Omental fat pad (tissue), 4 donors: ENCODE measurements around the gene CDC14A. TPM values are rescaled to one million over a fixed set of nuclear protein-coding genes. Genes with fewer than 3 reads are reported as not detected.

Experiments used
- ATAC-seq: fragments of 150-250 bp; one replicate; pipeline ENCODE4 v1.9.1; 2016; ENCODE audit warnings: mild to moderate bottlenecking, moderate library complexity; ENCODE audit not compliant: low FRiP score
- DNase-seq: peaks from one replicate; pipeline ENCODE4 v3.0.0-alpha.2; 2019; ENCODE audit warnings: low spot score
- CTCF ChIP-seq, 3 donors: fragments of 450-650 bp; IDR thresholded peaks; one replicate each; pipeline ENCODE4 v1.5.1; 2016 to 2017; ENCODE audit warnings: antibody characterized with exemption in 3 of 3, mild to moderate bottlenecking in 3 of 3, moderate library complexity in 2 of 3
- total RNA-seq, 4 donors: library from RNA; depleted of rRNA; stranded (reverse); fragments of >200 nt; gene quantifications; one replicate each; pipeline ENCODE4 v1.1.0, GENCODE V29; 2016

CDC14A gene
- total RNA-seq, 4 donors from 2014 or later = 9.4 to 39.9 (median 13.4) TPM

- no peak for DNase-seq
- ATAC-seq = no peak
- no peak for TF ChIP-seq CTCF (IDR thresholded peaks at IDR 0.05)
Measured at GRCh38 chr1:100391675-100392074, 39.4 kb downstream of the CDC14A start.

GRCh38 chr1:100392756-100393155 is 40.5 kb downstream of the CDC14A start:
- no peak for DNase-seq
- no peak for ATAC-seq
- TF ChIP-seq CTCF (IDR thresholded peaks at IDR 0.05) = no peak

- TF ChIP-seq CTCF (IDR thresholded peaks at IDR 0.05) = no peak
- DNase-seq (no peak), ATAC-seq (no peak)
Measured at GRCh38 chr1:100394285-100394684, 42.0 kb downstream of the CDC14A start.

- no peak for ATAC-seq
- TF ChIP-seq CTCF (IDR thresholded peaks at IDR 0.05) = no peak
- no peak for DNase-seq
Measured at GRCh38 chr1:100395913-100396312, 43.6 kb downstream of the CDC14A start.

- ATAC-seq = no peak
- TF ChIP-seq CTCF (IDR thresholded peaks at IDR 0.05) = no peak
- no peak for DNase-seq
Measured at GRCh38 chr1:100396651-100397050, 44.3 kb downstream of the CDC14A start.

- DNase-seq (no peak), ATAC-seq (no peak)
- no peak for TF ChIP-seq CTCF (IDR thresholded peaks at IDR 0.05)
Measured at GRCh38 chr1:100397681-100398080, 45.4 kb downstream of the CDC14A start.

GRCh38 chr1:100398648-100399047 is 46.3 kb downstream of the CDC14A start:
- ATAC-seq = no peak
- no peak for TF ChIP-seq CTCF (IDR thresholded peaks at IDR 0.05)
- DNase-seq = no peak
